Hematopoietic multipotent progenitor cell treated with erythropoietin and hydrocortisone succinate and interleukin-3 and kit ligand, for 17 days (in vitro differentiated cells): Measurements from ENCODE around the gene NUDC.
"Not testable (repeated sequence)": the region's sequence is repeated elsewhere in the genome, so short reads cannot be mapped to it uniquely, and the experiment has no call there.

ENCODE experiments used
- DNase-seq: peaks from one replicate; pipeline ENCODE4 v3.0.0-alpha.2; 2015; ENCODE audit warnings: low spot score

NUDC gene

GRCh38 chr1:26911399-26912146 is 10.0 kb upstream of the NUDC start:
- no peak for DNase-seq

GRCh38 chr1:26912147-26912490 is 9.4 kb upstream of the NUDC start:
- DNase-seq: no peak

GRCh38 chr1:26913389-26913753 is 8.2 kb upstream of the NUDC start:
- DNase-seq: no peak

- peak; percentile 52 for DNase-seq
Observed at GRCh38 chr1:26913754-26914619, 7.6 kb upstream of the NUDC start, which contains the start of gene NR0B2. NR0B2 (minus strand) TSS chr1:26913975; CDS start chr1:26913940, 35 bp downstream.

GRCh38 chr1:26915204-26915842 is 6.2 kb upstream of the NUDC start:
- DNase-seq: peak; percentile 37

- DNase-seq: no peak
Observed at GRCh38 chr1:26921126-26921539, 410 bp upstream of the NUDC start.

GRCh38 chr1:26922431-26922729 is 837 bp downstream of the NUDC start:
- peak; percentile 30 for DNase-seq

GRCh38 chr1:26922901-26923300 is 1.4 kb downstream of the NUDC start:
- no peak for DNase-seq

- no peak for DNase-seq
Observed at GRCh38 chr1:26923711-26924110, 2.2 kb downstream of the NUDC start.

- no peak for DNase-seq
Observed at GRCh38 chr1:26932531-26932930, 11.0 kb downstream of the NUDC start.

- DNase-seq: no peak
Observed at GRCh38 chr1:26936823-26937222, 15.3 kb downstream of the NUDC start.

GRCh38 chr1:26938004-26938658 is 16.6 kb downstream of the NUDC start:
- DNase-seq: no peak

- no peak for DNase-seq
Observed at GRCh38 chr1:26938659-26939025, 17.1 kb downstream of the NUDC start.

- no peak for DNase-seq
Observed at GRCh38 chr1:26941311-26941710, 19.8 kb downstream of the NUDC start.

GRCh38 chr1:26942656-26943055 is 21.1 kb downstream of the NUDC start:
- no peak for DNase-seq

- no peak for DNase-seq
Observed at GRCh38 chr1:26945138-26945537, 23.6 kb downstream of the NUDC start.

GRCh38 chr1:26945728-26946127 is 24.2 kb downstream of the NUDC start:
- no peak for DNase-seq

GRCh38 chr1:26946270-26946669 is 24.7 kb downstream of the NUDC start:
- no peak for DNase-seq

- not testable (repeated sequence) for DNase-seq
Observed at GRCh38 chr1:26948725-26949057, 27.1 kb downstream of the NUDC start.

GRCh38 chr1:26949266-26949925 is 27.9 kb downstream of the NUDC start:
- no peak for DNase-seq

- no peak for DNase-seq
Observed at GRCh38 chr1:26949926-26950319, 28.4 kb downstream of the NUDC start.

GRCh38 chr1:26950602-26951001 is 29.1 kb downstream of the NUDC start:
- no peak for DNase-seq
